ENCODE measurements around the gene TPR. TPM values are rescaled to one million over a fixed set of nuclear protein-coding genes. Genes with fewer than 3 reads are reported as not detected.

TPR gene
- total and polyA plus RNA-seq, 12 donors, result 15.2 to 80.4 (median 62.9) TPM

GRCh38 chr1:186301448-186301847 is 73.6 kb downstream of the TPR start:
- Histone ChIP-seq H3K27me3 (no peaks in the 10 kb centered on the region), H3K4me3 (no peak overlapping the region), H3K36me3 (no peaks in the 10 kb centered on the region), H3K27ac (no peak overlapping the region), H3K4me1 (peaks cover 0 to 15% (median 4%) of the 10 kb centered on the region in 9 donors), H3K9me3 (no peaks in the 10 kb centered on the region)
- ATAC-seq, result no peak
- TF ChIP-seq, protein P1, sequence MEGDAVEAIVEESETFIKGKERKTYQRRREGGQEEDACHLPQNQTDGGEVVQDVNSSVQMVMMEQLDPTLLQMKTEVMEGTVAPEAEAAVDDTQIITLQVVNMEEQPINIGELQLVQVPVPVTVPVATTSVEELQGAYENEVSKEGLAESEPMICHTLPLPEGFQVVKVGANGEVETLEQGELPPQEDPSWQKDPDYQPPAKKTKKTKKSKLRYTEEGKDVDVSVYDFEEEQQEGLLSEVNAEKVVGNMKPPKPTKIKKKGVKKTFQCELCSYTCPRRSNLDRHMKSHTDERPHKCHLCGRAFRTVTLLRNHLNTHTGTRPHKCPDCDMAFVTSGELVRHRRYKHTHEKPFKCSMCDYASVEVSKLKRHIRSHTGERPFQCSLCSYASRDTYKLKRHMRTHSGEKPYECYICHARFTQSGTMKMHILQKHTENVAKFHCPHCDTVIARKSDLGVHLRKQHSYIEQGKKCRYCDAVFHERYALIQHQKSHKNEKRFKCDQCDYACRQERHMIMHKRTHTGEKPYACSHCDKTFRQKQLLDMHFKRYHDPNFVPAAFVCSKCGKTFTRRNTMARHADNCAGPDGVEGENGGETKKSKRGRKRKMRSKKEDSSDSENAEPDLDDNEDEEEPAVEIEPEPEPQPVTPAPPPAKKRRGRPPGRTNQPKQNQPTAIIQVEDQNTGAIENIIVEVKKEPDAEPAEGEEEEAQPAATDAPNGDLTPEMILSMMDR (IDR thresholded peaks at IDR 0.05), result no peak
- DNase-seq, result no peak
- WGBS, 2 donors, result 87 to 95% methylated on average over 7 of the region's 7 CpGs
- intact Hi-C loops (cut with DNase I), result no loop called here

- H3K4me3 ChIP-seq, result no peak overlapping the region
- H3K4me1 ChIP-seq, result peaks cover 0 to 7% (median 0%) of the 10 kb centered on the region in 9 donors
- DNase-seq (no peak), ATAC-seq (no peak)
- H3K27me3 ChIP-seq, result no peaks in the 10 kb centered on the region
- WGBS, 2 donors, result 72 to 76% methylated on average over 6 of the region's 6 CpGs
- no peak overlapping the region for H3K27ac ChIP-seq
- H3K9me3 ChIP-seq, result no peaks in the 10 kb centered on the region
- no peaks in the 10 kb centered on the region for H3K36me3 ChIP-seq
- TF ChIP-seq, protein P1 (IDR thresholded peaks at IDR 0.05), result no peak
- intact Hi-C loops (cut with DNase I), result no loop called here
Observed at GRCh38 chr1:186300056-186300455, 75.0 kb downstream of the TPR start.

- H3K4me3 ChIP-seq, result no peak overlapping the region
- H3K9me3 ChIP-seq, result no peaks in the 10 kb centered on the region
- WGBS, 2 donors, result 92 to 93% methylated on average over 2 of the region's 2 CpGs
- H3K27me3 ChIP-seq, result no peaks in the 10 kb centered on the region
- intact Hi-C loops (cut with DNase I), result no loop called here
- H3K4me1 ChIP-seq, result peaks cover 0 to 5% (median 0%) of the 10 kb centered on the region in 9 donors
- TF ChIP-seq, protein P1 (IDR thresholded peaks at IDR 0.05), result no peak
- H3K27ac ChIP-seq, result no peak overlapping the region
- H3K36me3 ChIP-seq, result no peaks in the 10 kb centered on the region
- ATAC-seq, result no peak
- no peak for DNase-seq
Observed at GRCh38 chr1:186299570-186299969, 75.5 kb downstream of the TPR start.

DNA sequence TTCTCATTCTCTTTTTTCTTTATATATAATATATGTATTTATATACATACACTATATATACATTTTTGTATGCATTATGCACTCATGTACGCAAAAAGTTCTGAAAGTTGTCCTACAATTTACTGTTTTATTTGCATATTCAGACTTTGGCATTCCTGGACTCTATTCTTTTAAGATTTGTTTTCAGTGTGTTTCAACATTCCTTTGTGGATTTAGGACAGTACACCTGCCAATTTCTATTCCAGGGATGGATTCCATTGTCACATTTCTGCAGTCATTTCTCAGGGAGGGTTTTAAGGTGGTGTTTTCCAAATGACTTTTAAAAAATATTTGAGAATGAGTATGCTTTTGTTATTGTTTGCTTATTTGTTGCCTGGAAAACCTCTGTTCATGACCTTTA is 76.2 kb downstream of the TPR start:
- ATAC-seq (no peak), DNase-seq (no peak)
- TF ChIP-seq, protein P1 (IDR thresholded peaks at IDR 0.05), result no peak
- Histone ChIP-seq H3K27me3 (no peaks in the 10 kb centered on the region), H3K36me3 (no peaks in the 10 kb centered on the region), H3K4me1 (peaks cover 0 to 5% (median 0%) of the 10 kb centered on the region in 9 donors), H3K4me3 (no peak overlapping the region), H3K9me3 (no peaks in the 10 kb centered on the region), H3K27ac (no peak overlapping the region)
- 98 to 99% methylated on average over 1 of the region's 1 CpG for WGBS, 2 donors
- intact Hi-C loops (cut with DNase I), result no loop called here
